ENCODE measurements around the gene PAK1IP1. TPM values are rescaled to one million over a fixed set of nuclear protein-coding genes. Genes with fewer than 3 reads are reported as not detected.
"Not testable (repeated sequence)": the region's sequence is repeated elsewhere in the genome, so short reads cannot be mapped to it uniquely, and the experiment has no call there.

The PAK1IP1 gene
- total RNA-seq, 1 experiment from 2014 or later: 34.6 TPM

GRCh38 chr6:10690651-10691445 is 3.9 kb upstream of the PAK1IP1 start:
- no peak for DNase-seq (ENCODE audit: low read depth)

GRCh38 chr6:10692965-10693538 is 1.7 kb upstream of the PAK1IP1 start:
- DNase-seq (ENCODE audit: low read depth): no peak

- DNase-seq (ENCODE audit: low read depth): peak; percentile 11
Observed at GRCh38 chr6:10695086-10695657, 400 bp downstream of the PAK1IP1 start.

GRCh38 chr6:10696655-10697054 is 1.9 kb downstream of the PAK1IP1 start:
- DNase-seq (ENCODE audit: low read depth): no peak

- DNase-seq (ENCODE audit: low read depth): no peak
Observed at GRCh38 chr6:10713962-10714361, 19.2 kb downstream of the PAK1IP1 start.

- no peak for DNase-seq (ENCODE audit: low read depth)
Observed at GRCh38 chr6:10719296-10719963, 24.7 kb downstream of the PAK1IP1 start.

- DNase-seq (ENCODE audit: low read depth): no peak
Observed at GRCh38 chr6:10719964-10720264, 25.1 kb downstream of the PAK1IP1 start.

GRCh38 chr6:10720265-10720959 is 25.6 kb downstream of the PAK1IP1 start:
- DNase-seq (ENCODE audit: low read depth): no peak

GRCh38 chr6:10720960-10721849 is 26.4 kb downstream of the PAK1IP1 start:
- not testable (repeated sequence) for DNase-seq (ENCODE audit: low read depth)

GRCh38 chr6:10721850-10722569 is 27.2 kb downstream of the PAK1IP1 start:
- no peak for DNase-seq (ENCODE audit: low read depth)

GRCh38 chr6:10722570-10722819 is 27.7 kb downstream of the PAK1IP1 start:
- no peak for DNase-seq (ENCODE audit: low read depth)

- peak; percentile 99 for DNase-seq (ENCODE audit: low read depth)
Observed at GRCh38 chr6:10722820-10723566, 28.2 kb downstream of the PAK1IP1 start, which contains the start of gene TMEM14C. Gene TMEM14C (plus strand): TSS chr6:10723070. CDS start chr6:10724614, 1,544 bp downstream.

- no peak for DNase-seq (ENCODE audit: low read depth)
Observed at GRCh38 chr6:10723567-10723881, 28.8 kb downstream of the PAK1IP1 start.

GRCh38 chr6:10725044-10725443 is 30.3 kb downstream of the PAK1IP1 start:
- DNase-seq (ENCODE audit: low read depth): no peak

GRCh38 chr6:10725716-10726115 is 30.9 kb downstream of the PAK1IP1 start:
- DNase-seq (ENCODE audit: low read depth): no peak

- DNase-seq (ENCODE audit: low read depth): no peak
Observed at GRCh38 chr6:10730254-10730653, 35.5 kb downstream of the PAK1IP1 start.

GRCh38 chr6:10733151-10733715 is 38.5 kb downstream of the PAK1IP1 start:
- peak; percentile 35 for DNase-seq (ENCODE audit: low read depth)

GRCh38 chr6:10733863-10734262 is 39.1 kb downstream of the PAK1IP1 start:
- peak; percentile 21 for DNase-seq (ENCODE audit: low read depth)

- DNase-seq (ENCODE audit: low read depth): no peak
Observed at GRCh38 chr6:10736731-10737130, 42.0 kb downstream of the PAK1IP1 start.

GRCh38 chr6:10740061-10740460 is 45.3 kb downstream of the PAK1IP1 start:
- no peak for DNase-seq (ENCODE audit: low read depth)

All from M059J (cell line).